NB4 (cell line): ENCODE data around the gene ESRRA.

Experiments used
- DNase-seq: peaks from one replicate; pipeline ENCODE4 v3.0.0; 2010; ENCODE audit warnings: low read depth
- H3K4me3 ChIP-seq: one replicate; pipeline ENCODE4 v1.5.1; 2011; ENCODE audit warnings: mild to moderate bottlenecking, low read depth, low read length, moderate library complexity
- MYC ChIP-seq: IDR thresholded peaks from 2 replicates; pipeline ENCODE4 v1.6.1; 2011; ENCODE audit warnings: low read depth, low read length
- POLR2A ChIP-seq: IDR thresholded peaks from 2 replicates; pipeline ENCODE4 v1.6.1; 2011; ENCODE audit warnings: mild to moderate bottlenecking; ENCODE audit not compliant: insufficient read length; ENCODE audit errors: extremely low read depth
- TF ChIP-seq, protein P1 (sequence below): IDR thresholded peaks from 2 replicates; pipeline ENCODE4 v1.6.1; 2011; ENCODE audit warnings: low read depth, low read length
- TF ChIP-seq, protein P2 (sequence below): IDR thresholded peaks from one replicate; pipeline ENCODE4 v1.5.1; 2012; ENCODE audit warnings: low read depth, low read length

ESRRA gene

DNA sequence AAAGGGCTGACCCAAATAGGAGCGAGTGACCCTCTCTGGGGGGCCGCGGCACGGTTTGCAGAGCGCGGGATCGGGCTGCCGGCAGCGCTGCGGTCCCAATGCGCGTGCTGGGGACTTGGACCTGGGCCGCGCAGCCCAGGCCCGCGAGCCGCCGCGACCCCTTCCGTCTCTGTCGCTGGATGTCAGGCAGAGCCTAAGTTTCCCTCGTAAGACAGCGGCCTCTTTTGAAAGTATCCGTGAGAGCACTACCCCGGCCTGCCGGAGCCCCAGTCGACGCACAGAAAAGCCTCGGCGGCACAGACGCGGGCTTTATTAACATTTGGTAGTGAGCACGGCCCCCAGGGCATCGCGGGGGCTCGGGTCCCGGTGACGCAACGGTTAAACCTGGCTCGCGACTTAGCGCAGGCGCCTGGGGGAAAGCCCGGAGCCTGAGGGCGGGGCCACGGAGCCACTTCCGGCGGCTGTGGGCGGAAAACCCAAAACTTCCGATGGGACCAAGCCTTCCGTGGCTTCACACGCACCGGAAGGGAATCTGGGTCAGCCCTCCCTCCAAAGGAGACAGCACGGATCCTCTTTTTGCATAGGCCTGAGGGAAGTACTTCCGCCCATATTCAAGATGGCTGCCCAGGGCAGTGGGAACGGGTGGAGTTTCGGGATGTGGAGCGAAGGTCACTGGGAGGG is 35.6 kb upstream of the ESRRA start:
- TF ChIP-seq, protein P1, sequence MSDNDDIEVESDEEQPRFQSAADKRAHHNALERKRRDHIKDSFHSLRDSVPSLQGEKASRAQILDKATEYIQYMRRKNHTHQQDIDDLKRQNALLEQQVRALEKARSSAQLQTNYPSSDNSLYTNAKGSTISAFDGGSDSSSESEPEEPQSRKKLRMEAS: no peak
- TF ChIP-seq MYC: peak; percentile 39; the same call in 1 of the 2 replicates
- peak; percentile 68 for TF ChIP-seq POLR2A
- TF ChIP-seq, protein P2, sequence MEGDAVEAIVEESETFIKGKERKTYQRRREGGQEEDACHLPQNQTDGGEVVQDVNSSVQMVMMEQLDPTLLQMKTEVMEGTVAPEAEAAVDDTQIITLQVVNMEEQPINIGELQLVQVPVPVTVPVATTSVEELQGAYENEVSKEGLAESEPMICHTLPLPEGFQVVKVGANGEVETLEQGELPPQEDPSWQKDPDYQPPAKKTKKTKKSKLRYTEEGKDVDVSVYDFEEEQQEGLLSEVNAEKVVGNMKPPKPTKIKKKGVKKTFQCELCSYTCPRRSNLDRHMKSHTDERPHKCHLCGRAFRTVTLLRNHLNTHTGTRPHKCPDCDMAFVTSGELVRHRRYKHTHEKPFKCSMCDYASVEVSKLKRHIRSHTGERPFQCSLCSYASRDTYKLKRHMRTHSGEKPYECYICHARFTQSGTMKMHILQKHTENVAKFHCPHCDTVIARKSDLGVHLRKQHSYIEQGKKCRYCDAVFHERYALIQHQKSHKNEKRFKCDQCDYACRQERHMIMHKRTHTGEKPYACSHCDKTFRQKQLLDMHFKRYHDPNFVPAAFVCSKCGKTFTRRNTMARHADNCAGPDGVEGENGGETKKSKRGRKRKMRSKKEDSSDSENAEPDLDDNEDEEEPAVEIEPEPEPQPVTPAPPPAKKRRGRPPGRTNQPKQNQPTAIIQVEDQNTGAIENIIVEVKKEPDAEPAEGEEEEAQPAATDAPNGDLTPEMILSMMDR: no peak
- DNase-seq: peak; percentile 100
- H3K4me3 ChIP-seq: peak overlapping the region; percentile 97

DNA sequence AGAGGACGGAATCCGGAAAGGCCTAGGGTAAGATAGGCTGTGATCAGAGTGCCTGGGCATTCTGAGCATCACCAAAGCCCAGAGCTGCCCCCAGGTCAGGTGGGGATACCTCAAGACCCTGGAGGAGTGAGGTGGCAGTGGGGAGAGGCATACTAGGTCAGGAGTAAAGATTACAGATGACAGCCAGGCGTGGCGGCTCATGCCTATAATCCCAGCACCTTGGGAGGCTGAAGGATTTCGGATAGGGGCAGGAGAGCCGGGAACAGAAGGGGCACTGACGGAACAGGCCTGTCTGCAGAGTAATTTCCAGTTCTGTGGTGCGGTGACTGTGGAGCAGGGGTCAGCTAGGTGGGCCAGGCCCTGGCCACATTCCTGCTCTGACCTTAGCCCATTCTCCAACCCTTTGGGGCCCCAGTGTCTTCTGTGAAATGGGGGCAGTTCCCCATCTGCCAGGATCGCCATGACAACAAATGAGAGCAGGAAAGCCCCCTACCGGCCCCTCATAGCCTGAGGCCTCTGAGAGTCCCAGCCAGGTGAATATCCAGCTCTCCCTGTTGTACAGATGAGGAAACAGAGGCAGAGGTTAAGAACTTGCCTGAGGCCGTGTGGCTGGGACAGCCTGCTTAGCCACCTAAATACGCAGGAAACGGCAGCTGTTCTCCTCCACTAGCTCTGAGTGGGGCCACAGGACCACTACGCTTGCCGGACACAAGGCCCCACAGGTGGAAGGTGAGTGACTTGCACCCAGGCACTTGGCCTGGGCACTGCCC is 30.1 kb upstream of the ESRRA start:
- no peak overlapping the region for H3K4me3 ChIP-seq
- TF ChIP-seq POLR2A (no peak), MYC (no peak)
- TF ChIP-seq, protein P1: no peak
- TF ChIP-seq, protein P2: no peak
- DNase-seq: no peak

DNA sequence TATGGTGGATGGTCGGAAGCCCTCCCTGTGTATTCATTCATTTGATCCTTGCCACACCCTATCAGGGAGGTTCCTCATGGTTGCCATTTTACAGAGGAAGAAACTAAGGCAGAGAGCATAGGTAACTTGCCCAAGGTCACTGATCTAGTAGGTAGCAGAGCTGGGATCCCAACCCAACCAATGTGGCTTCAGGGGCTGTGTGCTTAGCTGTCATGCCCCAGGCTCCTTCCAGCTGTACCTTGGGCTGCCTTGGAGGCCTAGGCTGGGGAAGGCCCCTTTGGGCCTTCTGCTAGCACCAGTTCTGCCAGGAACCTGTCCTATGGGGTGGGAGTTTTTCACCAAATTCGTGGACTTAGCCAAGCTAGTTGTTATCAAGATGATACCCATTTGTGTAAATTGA is 29.5 kb upstream of the ESRRA start:
- H3K4me3 ChIP-seq: no peak overlapping the region
- no peak for DNase-seq
- TF ChIP-seq MYC: no peak
- TF ChIP-seq, protein P2: no peak
- TF ChIP-seq, protein P1: no peak
- TF ChIP-seq POLR2A: no peak

DNA sequence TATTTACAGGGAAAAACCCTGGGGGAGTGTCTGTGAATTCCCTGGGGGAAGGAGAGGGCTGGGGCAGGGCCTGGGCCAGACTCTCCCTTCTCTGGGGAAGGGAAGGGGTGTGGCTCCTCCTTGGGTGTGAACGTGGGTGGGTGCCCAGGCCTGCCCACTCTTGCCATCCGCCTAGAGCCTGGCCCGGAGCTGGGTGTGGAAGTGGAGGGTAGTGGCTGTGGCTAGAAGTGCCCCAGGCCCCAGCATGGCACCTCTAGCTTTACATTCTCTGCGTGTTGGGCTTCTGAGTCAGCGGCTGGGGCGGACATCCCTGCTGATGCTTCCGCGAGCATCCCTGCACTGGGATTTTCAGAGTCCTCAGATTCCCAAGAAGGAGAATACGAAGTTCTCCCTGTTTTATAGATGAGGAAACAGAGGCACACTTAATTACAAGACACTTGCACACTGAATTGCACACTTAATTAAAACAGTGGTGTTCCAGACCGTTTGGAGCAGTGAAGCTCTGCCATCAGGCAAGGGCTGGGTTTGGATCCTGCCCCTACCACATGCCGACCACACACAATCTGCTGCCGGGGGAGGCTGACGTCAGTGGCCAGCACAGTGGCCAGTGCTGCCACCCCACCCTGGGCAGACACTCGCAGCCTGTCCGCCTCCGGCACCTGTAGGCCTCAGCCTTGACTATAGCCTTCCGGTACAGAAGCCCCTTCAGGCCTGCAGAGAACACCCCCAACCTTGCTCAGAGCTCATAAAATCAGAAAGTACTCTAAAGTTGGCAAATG is 28.5 kb upstream of the ESRRA start:
- H3K4me3 ChIP-seq: no peak overlapping the region
- TF ChIP-seq POLR2A: no peak
- TF ChIP-seq, protein P1: no peak
- TF ChIP-seq, protein P2: no peak
- DNase-seq: no peak

DNA sequence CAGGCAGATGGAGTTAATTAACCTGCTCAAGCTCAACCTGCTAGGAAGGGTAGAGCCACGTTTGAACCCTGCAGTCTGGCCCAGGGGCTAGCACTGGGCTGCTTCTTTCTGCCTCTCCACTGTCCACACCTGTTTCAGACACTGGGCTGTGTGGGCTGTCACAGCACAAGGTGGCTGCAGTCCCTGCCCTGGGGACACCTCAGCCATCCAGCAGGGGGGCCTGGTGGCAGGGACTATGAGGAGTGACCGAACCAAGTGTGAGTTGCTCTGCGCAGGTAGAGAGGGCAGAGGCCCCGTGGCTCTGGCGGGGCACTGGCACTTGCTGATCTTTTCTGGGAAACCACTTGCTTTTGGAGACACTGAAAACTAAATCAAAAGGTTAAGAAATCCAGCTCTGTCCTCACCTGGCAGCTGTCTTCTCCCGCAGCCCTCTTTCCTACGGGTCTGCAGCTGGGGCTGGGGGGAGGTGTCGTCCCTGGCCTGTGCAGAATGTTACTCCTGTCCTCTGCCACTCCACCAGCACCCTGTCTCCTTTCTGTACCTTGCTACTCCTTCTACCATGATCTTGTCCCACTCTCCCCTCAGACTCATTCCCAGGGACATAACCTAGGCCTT is 26.6 kb upstream of the ESRRA start:
- no peak for DNase-seq
- TF ChIP-seq, protein P2: no peak
- TF ChIP-seq POLR2A (no peak), MYC (no peak)
- TF ChIP-seq, protein P1: no peak
- H3K4me3 ChIP-seq: no peak overlapping the region
